NT2/D1 (cell line): ENCODE data around the gene TIGAR.

Experiments
- DNase-seq: peaks from one replicate; pipeline ENCODE4 v3.0.0-alpha.2; 2011; ENCODE audit warnings: low read depth, low spot score
- H3K27me3 ChIP-seq: 2 replicates; pipeline ENCODE4 v1.6.0; 2011; ENCODE audit warnings: mild to moderate bottlenecking; ENCODE audit not compliant: insufficient read length, insufficient read depth
- H3K36me3 ChIP-seq: 2 replicates; pipeline ENCODE4 v1.6.1; 2011; ENCODE audit warnings: mild to moderate bottlenecking, low read length, mixed read lengths; ENCODE audit not compliant: insufficient read depth, insufficient read length
- H3K4me1 ChIP-seq: 2 replicates; pipeline ENCODE4 v1.5.1; 2011; ENCODE audit not compliant: insufficient read depth, insufficient read length
- H3K4me3 ChIP-seq: 2 replicates; pipeline ENCODE4 v1.5.1; 2011; ENCODE audit warnings: low read depth; ENCODE audit not compliant: insufficient read length
- H3K9ac ChIP-seq: 2 replicates; pipeline ENCODE4 v1.6.0; 2011; ENCODE audit warnings: low read depth; ENCODE audit not compliant: insufficient read length
- H3K9me3 ChIP-seq: 2 replicates; pipeline ENCODE4 v1.5.1; 2011; ENCODE audit warnings: mild to moderate bottlenecking, low read length; ENCODE audit not compliant: insufficient read depth
- SUZ12 ChIP-seq: IDR thresholded peaks from 2 replicates; pipeline ENCODE4 v1.6.1; 2011; ENCODE audit not compliant: insufficient read length, insufficient read depth; ENCODE audit errors: extremely low read depth
- YY1 ChIP-seq: IDR thresholded peaks from 2 replicates; pipeline ENCODE4 v1.6.1; 2011; ENCODE audit not compliant: insufficient read length, insufficient read depth
- ZNF274 ChIP-seq: IDR thresholded peaks from 2 replicates; pipeline ENCODE4 v1.6.1; 2011; ENCODE audit warnings: mild to moderate bottlenecking, low read depth, low read length

TIGAR gene

DNA sequence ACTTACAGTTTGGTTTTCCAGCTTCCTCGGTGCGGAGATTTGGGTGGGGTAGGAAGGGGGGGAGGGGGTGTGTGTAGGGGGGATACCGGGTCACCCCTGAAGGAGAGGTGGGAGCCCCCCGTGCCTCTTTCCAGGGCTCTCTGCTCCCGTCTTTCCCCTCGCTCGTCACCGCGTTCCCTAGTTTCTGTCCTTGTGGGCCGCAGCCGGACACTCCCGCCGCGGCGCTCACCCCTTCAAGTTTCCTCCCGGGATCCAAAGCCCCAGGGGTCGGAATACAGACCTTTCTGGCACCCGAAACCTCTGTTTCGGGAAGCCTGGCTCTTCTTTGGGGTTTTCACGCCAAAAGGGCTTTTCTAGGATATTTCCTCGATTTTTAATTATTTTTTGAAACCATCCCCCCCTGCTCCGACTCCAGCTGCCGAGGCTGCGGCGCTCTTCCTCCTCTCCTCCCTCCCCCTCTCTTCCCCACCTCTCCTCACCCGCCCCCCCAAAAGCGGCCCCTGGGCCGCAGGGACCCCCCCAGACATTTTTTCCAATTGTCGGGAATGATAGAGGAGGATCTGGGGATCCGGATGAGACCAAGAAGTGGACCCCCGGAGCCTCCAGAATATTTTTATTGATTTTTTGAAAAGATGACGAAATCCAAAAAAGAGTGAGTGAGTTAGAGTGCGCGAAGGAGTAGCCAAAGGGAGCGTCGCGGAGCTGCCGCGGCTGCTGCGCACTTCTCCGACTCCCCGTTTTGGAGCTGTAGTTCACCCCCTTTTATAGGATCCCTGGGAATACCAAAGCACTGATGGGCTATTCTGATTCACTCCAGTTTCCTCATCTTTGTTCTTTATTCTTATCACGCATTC, 45.8 kb upstream of the TIGAR start:
- DNase-seq = no peak
- Histone ChIP-seq H3K27me3 (peaks cover 28% of the 10 kb centered on the region), H3K36me3 (peaks cover 44% of the 10 kb centered on the region), H3K9ac (peak overlapping the region; percentile 98), H3K4me3 (peak overlapping the region; percentile 98), H3K9me3 (no peaks in the 10 kb centered on the region), H3K4me1 (peaks cover 17% of the 10 kb centered on the region)
- TF ChIP-seq SUZ12 = no peak
- TF ChIP-seq YY1 = no peak
- TF ChIP-seq ZNF274 = no peak

- no peak for DNase-seq
- Histone ChIP-seq H3K9me3 (no peaks in the 10 kb centered on the region), H3K4me3 (peak overlapping the region; percentile 51), H3K27me3 (peaks cover 22% of the 10 kb centered on the region), H3K4me1 (peaks cover 22% of the 10 kb centered on the region), H3K9ac (peak overlapping the region; percentile 98), H3K36me3 (peaks cover 50% of the 10 kb centered on the region)
- no peak for TF ChIP-seq YY1
- no peak for TF ChIP-seq ZNF274
- TF ChIP-seq SUZ12 = no peak
Observed at GRCh38 chr12:4275870-4276301, 45.1 kb upstream of the TIGAR start.

GRCh38 chr12:4276524-4277204, 44.3 kb upstream of the TIGAR start:
- peak overlapping the region; percentile 98 for H3K9ac ChIP-seq
- TF ChIP-seq YY1 (no peak), ZNF274 (no peak), SUZ12 (no peak)
- no peaks in the 10 kb centered on the region for H3K9me3 ChIP-seq
- H3K36me3 ChIP-seq = peaks cover 58% of the 10 kb centered on the region
- peak overlapping the region; percentile 51 for H3K4me3 ChIP-seq
- DNase-seq = peak; percentile 100
- peaks cover 22% of the 10 kb centered on the region for H3K4me1 ChIP-seq
- peaks cover 14% of the 10 kb centered on the region for H3K27me3 ChIP-seq

DNA sequence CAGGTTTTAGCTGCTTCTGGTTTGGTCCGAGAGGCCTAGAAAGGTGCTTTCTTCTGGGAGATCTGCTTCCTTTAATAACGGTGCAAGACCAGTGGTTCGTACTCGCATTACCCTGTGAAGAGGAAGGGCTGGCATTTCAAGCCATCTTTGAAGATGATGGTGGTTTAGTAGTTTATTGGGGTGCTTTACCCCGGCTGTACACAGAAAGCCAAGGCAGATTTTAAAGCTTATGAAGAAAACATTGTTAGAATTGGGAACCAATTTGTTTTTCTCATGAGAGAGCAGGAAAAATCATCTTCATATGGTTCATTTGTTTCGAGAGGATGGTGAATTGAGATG, 43.8 kb upstream of the TIGAR start:
- no peak for DNase-seq
- Histone ChIP-seq H3K9me3 (no peaks in the 10 kb centered on the region), H3K4me3 (no peak overlapping the region), H3K36me3 (peaks cover 63% of the 10 kb centered on the region), H3K9ac (peak overlapping the region; percentile 47), H3K4me1 (peaks cover 24% of the 10 kb centered on the region), H3K27me3 (peaks cover 12% of the 10 kb centered on the region)
- no peak for TF ChIP-seq YY1
- no peak for TF ChIP-seq SUZ12
- no peak for TF ChIP-seq ZNF274

DNA sequence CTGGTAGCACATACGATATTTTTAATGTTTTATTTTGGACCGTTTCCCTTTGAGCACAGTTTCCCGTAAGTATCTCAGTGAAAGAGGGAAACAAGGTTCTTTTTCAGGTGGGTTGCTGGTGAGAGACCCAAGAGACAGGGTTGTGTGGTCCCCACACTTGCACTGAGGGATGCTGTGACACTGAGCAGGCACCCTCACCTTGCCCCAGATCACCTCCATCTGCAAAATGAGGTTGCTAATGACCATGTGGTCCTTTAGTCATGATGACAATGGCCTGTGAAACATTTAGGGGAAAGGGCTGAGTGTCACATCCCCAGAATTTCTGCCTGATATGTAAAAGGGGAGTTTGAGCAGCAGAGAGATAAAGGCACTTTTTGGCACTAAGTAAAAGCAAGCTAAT, 43.2 kb upstream of the TIGAR start:
- Histone ChIP-seq H3K9ac (no peak overlapping the region), H3K4me3 (no peak overlapping the region), H3K9me3 (no peaks in the 10 kb centered on the region), H3K4me1 (peaks cover 18% of the 10 kb centered on the region), H3K27me3 (peaks cover 5% of the 10 kb centered on the region), H3K36me3 (peaks cover 69% of the 10 kb centered on the region)
- TF ChIP-seq ZNF274 (no peak), SUZ12 (no peak), YY1 (no peak)
- no peak for DNase-seq

GRCh38 chr12:4278329-4279197, 42.5 kb upstream of the TIGAR start:
- no peaks in the 10 kb centered on the region for H3K27me3 ChIP-seq
- H3K9ac ChIP-seq = no peak overlapping the region
- TF ChIP-seq YY1 (no peak), ZNF274 (no peak), SUZ12 (no peak)
- H3K9me3 ChIP-seq = no peaks in the 10 kb centered on the region
- no peak overlapping the region for H3K4me3 ChIP-seq
- no peak for DNase-seq
- peaks cover 16% of the 10 kb centered on the region for H3K4me1 ChIP-seq
- H3K36me3 ChIP-seq = peaks cover 77% of the 10 kb centered on the region
